A673 (cell line): Measurements from ENCODE around the gene TWF2.

Source experiments
- EZH2 ChIP-seq: fragments of 200-600 bp; sonication (generic); IDR thresholded peaks from 2 replicates; pipeline ENCODE4 v1.6.1; 2017; ENCODE audit warnings: borderline replicate concordance, low read depth, mild to moderate bottlenecking, mixed read lengths, antibody characterized with exemption, low read length; ENCODE audit not compliant: poor library complexity, severe bottlenecking
- TF ChIP-seq, protein P1 (sequence below): fragments of 300-800, 200-600 bp; sonication (generic); conservative IDR thresholded peaks from 2 replicates; pipeline ENCODE4 v1.5.1; 2017; ENCODE audit warnings: low read depth, mild to moderate bottlenecking, antibody characterized with exemption, low read length, moderate library complexity, mixed read lengths

DNA sequence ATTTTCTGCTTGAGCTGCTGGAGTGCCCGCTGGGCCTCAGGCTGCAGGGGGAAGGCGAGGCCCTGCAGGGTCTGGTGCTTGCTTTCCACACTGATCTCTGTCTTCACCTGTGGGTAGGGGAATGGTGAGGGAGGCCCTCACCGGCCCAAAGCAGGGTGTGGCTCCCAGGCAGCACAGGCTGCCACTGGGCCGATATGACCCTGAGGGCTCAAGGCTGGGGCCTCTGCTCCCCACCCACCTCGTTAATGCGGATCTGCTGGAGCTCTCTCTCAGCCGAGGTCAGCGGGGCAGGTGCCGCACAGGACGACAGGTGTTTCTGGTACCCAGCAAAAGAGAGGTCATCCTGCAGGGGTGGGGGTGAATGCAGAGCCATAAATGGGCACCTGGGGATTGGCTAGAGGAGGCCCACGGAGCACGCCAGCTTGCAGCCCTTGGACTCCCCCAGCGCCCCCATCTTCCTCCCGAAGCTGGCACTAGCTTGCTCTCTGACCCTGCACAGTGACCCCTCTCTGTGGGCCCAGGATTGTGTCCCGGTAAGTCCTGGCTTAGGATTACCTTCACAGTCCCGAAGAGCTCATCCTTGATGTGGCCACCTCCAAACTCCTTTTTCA, 8.0 kb downstream of the TWF2 start:
- TF ChIP-seq, protein P1, sequence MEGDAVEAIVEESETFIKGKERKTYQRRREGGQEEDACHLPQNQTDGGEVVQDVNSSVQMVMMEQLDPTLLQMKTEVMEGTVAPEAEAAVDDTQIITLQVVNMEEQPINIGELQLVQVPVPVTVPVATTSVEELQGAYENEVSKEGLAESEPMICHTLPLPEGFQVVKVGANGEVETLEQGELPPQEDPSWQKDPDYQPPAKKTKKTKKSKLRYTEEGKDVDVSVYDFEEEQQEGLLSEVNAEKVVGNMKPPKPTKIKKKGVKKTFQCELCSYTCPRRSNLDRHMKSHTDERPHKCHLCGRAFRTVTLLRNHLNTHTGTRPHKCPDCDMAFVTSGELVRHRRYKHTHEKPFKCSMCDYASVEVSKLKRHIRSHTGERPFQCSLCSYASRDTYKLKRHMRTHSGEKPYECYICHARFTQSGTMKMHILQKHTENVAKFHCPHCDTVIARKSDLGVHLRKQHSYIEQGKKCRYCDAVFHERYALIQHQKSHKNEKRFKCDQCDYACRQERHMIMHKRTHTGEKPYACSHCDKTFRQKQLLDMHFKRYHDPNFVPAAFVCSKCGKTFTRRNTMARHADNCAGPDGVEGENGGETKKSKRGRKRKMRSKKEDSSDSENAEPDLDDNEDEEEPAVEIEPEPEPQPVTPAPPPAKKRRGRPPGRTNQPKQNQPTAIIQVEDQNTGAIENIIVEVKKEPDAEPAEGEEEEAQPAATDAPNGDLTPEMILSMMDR = no peak
- no peak for TF ChIP-seq EZH2
